HS-5 (cell line): ENCODE results near the gene SMIM10L2A.
"Not testable (repeated sequence)": the region's sequence is repeated elsewhere in the genome, so short reads cannot be mapped to it uniquely, and the experiment has no call there.

Experiments
- DNase-seq: peaks from one replicate; pipeline ENCODE4 v3.0.0-alpha.2; 2012; ENCODE audit warnings: low read depth

Gene SMIM10L2A

DNA sequence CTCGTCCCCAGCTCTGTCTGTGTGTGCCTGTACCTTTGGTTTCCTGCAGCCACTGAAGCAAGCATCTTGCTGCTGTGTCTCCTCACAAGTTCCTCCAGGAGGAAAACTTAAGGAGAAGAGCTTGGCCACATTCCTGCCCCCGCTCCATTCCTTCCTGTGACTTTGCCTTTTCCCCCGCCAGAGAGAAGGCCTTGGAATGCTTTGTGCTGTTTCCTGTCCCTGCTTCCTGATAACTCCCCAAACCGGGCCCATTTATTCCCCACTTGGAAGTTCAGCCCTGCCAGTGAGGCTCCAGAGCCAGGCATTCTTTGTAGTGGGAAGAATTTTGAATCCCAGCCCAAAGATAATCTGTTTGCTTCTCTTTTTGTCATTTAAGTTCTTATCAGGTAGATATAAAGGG, 33.1 kb downstream of the SMIM10L2A start:
- DNase-seq = no peak

DNA sequence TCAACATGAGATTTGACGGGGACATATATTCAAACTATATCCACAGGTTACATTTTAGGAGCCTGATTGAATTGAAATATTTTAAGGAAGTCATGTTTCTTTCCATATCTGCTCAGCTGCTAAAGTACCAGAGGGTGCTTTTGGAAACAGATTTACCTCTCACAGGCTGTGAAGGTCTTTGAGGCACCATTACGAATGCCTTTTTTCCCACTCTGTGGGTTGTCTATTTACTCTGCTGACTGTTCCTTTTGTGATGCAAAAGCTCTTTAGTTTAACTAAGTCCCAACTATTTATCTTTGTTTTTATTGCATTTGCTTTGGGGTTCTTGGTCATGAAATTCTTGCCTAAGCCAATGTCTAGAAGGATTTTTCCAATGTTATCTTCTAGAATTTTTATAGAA, 40.0 kb downstream of the SMIM10L2A start:
- DNase-seq = not testable (repeated sequence)

DNA sequence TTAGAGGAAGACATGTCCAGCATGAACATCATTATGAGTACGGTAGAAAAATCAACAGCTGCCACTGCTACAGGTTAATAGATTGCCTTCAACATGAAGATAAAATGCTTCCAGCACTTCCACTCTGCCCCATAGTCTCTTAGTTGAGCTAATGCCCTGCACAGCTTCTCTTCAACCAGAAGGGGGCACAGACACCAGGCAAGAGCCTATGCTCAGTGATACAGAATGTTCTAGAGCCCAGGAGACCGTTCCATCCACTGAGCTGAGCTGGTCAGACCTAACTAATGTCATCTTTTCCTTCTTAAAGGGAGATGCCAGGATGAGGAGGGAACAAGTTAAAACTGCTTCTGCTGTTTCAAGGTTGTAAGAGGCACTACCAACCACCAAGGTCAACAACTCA, 42.2 kb downstream of the SMIM10L2A start:
- no peak for DNase-seq

DNA sequence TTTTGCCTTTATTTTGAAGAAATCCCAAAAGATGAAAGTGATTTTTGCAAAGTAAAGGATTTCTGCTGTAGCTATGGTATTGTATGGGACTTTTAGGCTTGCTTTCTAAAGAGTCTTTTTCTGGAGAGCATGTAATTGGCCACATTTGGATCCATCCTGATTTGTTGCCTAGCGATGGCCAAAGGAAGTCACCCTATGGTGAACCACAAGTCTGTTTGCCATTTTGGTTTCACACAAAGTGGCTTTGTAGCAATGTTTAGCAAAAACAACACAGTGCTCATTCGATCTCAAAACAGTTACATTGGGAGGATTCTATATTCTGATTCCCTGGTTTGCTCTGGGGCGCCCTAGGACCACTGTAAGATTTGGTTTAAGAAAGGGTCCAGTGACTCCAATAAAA, 54.6 kb downstream of the SMIM10L2A start:
- no peak for DNase-seq

DNA sequence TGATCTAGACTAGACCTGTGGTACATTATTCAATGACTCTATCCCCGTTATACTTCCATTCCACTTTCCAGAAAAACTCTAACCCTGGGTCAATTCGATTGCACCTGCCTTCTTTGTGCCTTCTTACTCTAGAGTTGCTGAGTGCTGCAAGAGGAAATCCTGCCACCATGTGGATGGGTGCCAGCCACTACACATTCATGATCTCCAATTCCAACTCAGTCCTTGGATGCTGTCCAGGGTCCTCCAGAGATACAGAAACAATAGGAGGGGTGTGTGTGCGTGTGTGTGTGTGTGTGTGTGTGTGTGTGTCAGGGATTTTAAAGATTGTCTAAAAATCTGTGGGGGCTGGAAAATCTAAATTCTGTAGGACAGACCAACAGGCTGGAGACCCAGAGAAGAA, 55.8 kb downstream of the SMIM10L2A start:
- peak; percentile 14 for DNase-seq
